Panc1 (cell line): Measurements from ENCODE around the gene TNFRSF18. TPM values are rescaled to one million over a fixed set of nuclear protein-coding genes. Genes with fewer than 3 reads are reported as not detected.

ENCODE experiments used
- ATAC-seq: fragments of 200-7000 bp; cut with Tn5 transposase; 2 replicates; pipeline ENCODE4 v1.9.1; 2020; ENCODE audit warnings: mild to moderate bottlenecking, moderate library complexity
- BruUV-seq: library from RNA; stranded (reverse); fragments of 400-500 nt; replicated peaks from 2 replicates; lab custom pipeline; 2021; lab: Mats Ljungman, UMichigan
- CTCF ChIA-PET: fragments of 300-600 bp; sonication (Branson Sonifier 250); formaldehyde crosslinking; loops from one replicate; lab custom pipeline; 2022; ENCODE audit warnings: antibody characterized with exemption; lab: Charles Lee
- POLR2A ChIA-PET: fragments of 300-600 bp; sonication (Branson Sonifier 250); formaldehyde crosslinking; loops from one replicate; lab custom pipeline; 2022; ENCODE audit warnings: antibody characterized with exemption; lab: Charles Lee
- DNase-seq: peaks from one replicate; pipeline ENCODE4 v3.0.0-alpha.2; 2010; ENCODE audit warnings: low read depth, low spot score
- H3K27ac ChIP-seq: 2 replicates; pipeline ENCODE4 v1.5.1; 2011; ENCODE audit warnings: mild to moderate bottlenecking, low read length, inconsistent platforms
- H3K27me3 ChIP-seq: fragments of 200-500 bp; sonication (Bioruptor generic); 2 replicates; pipeline ENCODE4 v1.6.0; 2014; ENCODE audit warnings: low read length, inconsistent platforms; ENCODE audit not compliant: control insufficient read depth, insufficient read depth
- H3K36me3 ChIP-seq: fragments of 200-500 bp; sonication (Bioruptor generic); 2 replicates; pipeline ENCODE4 v1.5.1; 2014; ENCODE audit warnings: inconsistent platforms, mild to moderate bottlenecking, low read length, moderate library complexity; ENCODE audit not compliant: control insufficient read depth, insufficient read depth
- H3K4me1 ChIP-seq: 2 replicates; pipeline ENCODE4 v1.5.1; 2011; ENCODE audit warnings: inconsistent platforms, mild to moderate bottlenecking, low read length, moderate library complexity; ENCODE audit not compliant: control insufficient read depth, insufficient read depth
- H3K4me3 ChIP-seq, 2 experiments: 2 replicates each; pipeline ENCODE4 v1.5.1; 2011 to 2012; ENCODE audit warnings: low read depth in 2 of 2, low read length in 2 of 2, mild to moderate bottlenecking in 2 of 2, inconsistent platforms in 1 of 2, moderate library complexity in 1 of 2
- H3K9me3 ChIP-seq: fragments of 200-500 bp; sonication (Bioruptor generic); 2 replicates; pipeline ENCODE4 v1.5.1; 2014; ENCODE audit warnings: low read depth, mild to moderate bottlenecking, inconsistent platforms, low read length, moderate library complexity; ENCODE audit not compliant: control insufficient read depth, insufficient read depth
- CTCF ChIP-seq: fragments of 450-650 bp; IDR thresholded peaks from 2 replicates; pipeline ENCODE4 v1.5.1; 2017; ENCODE audit warnings: mild to moderate bottlenecking
- POLR2AphosphoS5 ChIP-seq: IDR thresholded peaks from 2 replicates; pipeline ENCODE4 v1.6.1; 2012; ENCODE audit warnings: mild to moderate bottlenecking, low read depth, low read length, moderate library complexity
- REST ChIP-seq, 2 experiments: IDR thresholded peaks; 2 replicates each; pipeline ENCODE4 v1.6.1; 2011 to 2012; ENCODE audit warnings: low read depth in 2 of 2, control low read depth in 1 of 2, low read length in 1 of 2, mild to moderate bottlenecking in 1 of 2, moderate library complexity in 1 of 2; ENCODE audit not compliant: insufficient read depth in 1 of 2
- SIN3A ChIP-seq: IDR thresholded peaks from 2 replicates; pipeline ENCODE4 v1.6.1; 2012; ENCODE audit warnings: low read depth, mild to moderate bottlenecking, low read length, moderate library complexity, borderline replicate concordance; ENCODE audit not compliant: insufficient read depth
- TCF7L2 ChIP-seq: IDR thresholded peaks from 2 replicates; pipeline ENCODE4 v1.6.1; 2011; ENCODE audit warnings: mild to moderate bottlenecking, low read depth, low read length, inconsistent platforms
- in situ Hi-C: cut with HindIII; loops from 2 replicates; pipeline ENCODE4 v1.10.0; 2016; ENCODE audit warnings: low sequenced_read_pairs, low pct_unique_long_range_greater_than_20kb
- intact Hi-C: fragments of 100-400 bp; cut with micrococcal nuclease; formaldehyde crosslinking; loops from one replicate; pipeline ENCODE4 v1.10.0; 2022; ENCODE audit not compliant: unreplicated experiment
- total RNA-seq: library from RNA; stranded (reverse); gene quantifications from one replicate; pipeline ENCODE4 v1.2.1, GENCODE V29; 2021; ENCODE audit not compliant: unreplicated experiment

The TNFRSF18 gene
- total RNA-seq, 1 experiment from 2014 or later: 4.3 TPM

GRCh38 chr1:1170215-1171091 lies 35.9 kb downstream of the TNFRSF18 start:
- Histone ChIP-seq H3K27me3 (no peaks in the 10 kb centered on the region), H3K36me3 (no peaks in the 10 kb centered on the region), H3K9me3 (no peaks in the 10 kb centered on the region), H3K4me1 (no peaks in the 10 kb centered on the region), H3K27ac (no peak overlapping the region), H3K4me3 (no peak overlapping the region)
- ATAC-seq: no peak
- no peak for DNase-seq
- ChIA-PET POLR2A (interaction anchor here (0.6 kb wide), 1 partner anchor 76 kb away, joined by 3 read pairs; no protein-coding TSS in a partner anchor), CTCF (interaction anchor here (0.6 kb wide), 1 partner anchor 9 kb away, joined by 3 read pairs; no protein-coding TSS in a partner anchor)
- intact Hi-C loops (no loop called here), in situ Hi-C loops (no loop called here)
- no TSS peak for BruUV-seq
- TF ChIP-seq CTCF: no peak
- no peak for TF ChIP-seq POLR2AphosphoS5
- TF ChIP-seq REST (IDR thresholded peaks at IDR 0.05; ENCODE audit: insufficient read depth in 1 of 2, low read depth in 2 of 2, low read length in 1 of 2): no peak
- TF ChIP-seq TCF7L2: no peak
- TF ChIP-seq SIN3A: no peak

GRCh38 chr1:1169429-1170214 lies 36.8 kb downstream of the TNFRSF18 start:
- Histone ChIP-seq H3K27me3 (no peaks in the 10 kb centered on the region), H3K9me3 (no peaks in the 10 kb centered on the region), H3K4me1 (no peaks in the 10 kb centered on the region), H3K36me3 (no peaks in the 10 kb centered on the region), H3K4me3 (no peak overlapping the region), H3K27ac (no peak overlapping the region)
- DNase-seq (no peak), ATAC-seq (peak; percentile 27)
- intact Hi-C loops: no loop called here
- in situ Hi-C loops: no loop called here
- ChIA-PET CTCF (interaction anchor here (0.6 to 0.7 kb wide), 2 partner anchors 8 to 9 kb away, joined by 3 to 4 read pairs; no protein-coding TSS in a partner anchor), POLR2A (interaction anchor here (0.6 kb wide), 1 partner anchor 75 kb away, joined by 3 read pairs; no protein-coding TSS in a partner anchor)
- no TSS peak for BruUV-seq
- TF ChIP-seq SIN3A: no peak
- no peak for TF ChIP-seq TCF7L2
- no peak for TF ChIP-seq REST (IDR thresholded peaks at IDR 0.05; ENCODE audit: insufficient read depth in 1 of 2, low read depth in 2 of 2, low read length in 1 of 2)
- no peak for TF ChIP-seq POLR2AphosphoS5
- no peak for TF ChIP-seq CTCF
